Kidney tubule cell (primary cell): ENCODE results near the gene ZNF225.
"Not testable (repeated sequence)": the region's sequence is repeated elsewhere in the genome, so short reads cannot be mapped to it uniquely, and the experiment has no call there.

Experiments
- DNase-seq: peaks from one replicate; pipeline ENCODE4 v3.0.0-alpha.2; 2018; ENCODE audit warnings: low spot score

The ZNF225 gene

DNA sequence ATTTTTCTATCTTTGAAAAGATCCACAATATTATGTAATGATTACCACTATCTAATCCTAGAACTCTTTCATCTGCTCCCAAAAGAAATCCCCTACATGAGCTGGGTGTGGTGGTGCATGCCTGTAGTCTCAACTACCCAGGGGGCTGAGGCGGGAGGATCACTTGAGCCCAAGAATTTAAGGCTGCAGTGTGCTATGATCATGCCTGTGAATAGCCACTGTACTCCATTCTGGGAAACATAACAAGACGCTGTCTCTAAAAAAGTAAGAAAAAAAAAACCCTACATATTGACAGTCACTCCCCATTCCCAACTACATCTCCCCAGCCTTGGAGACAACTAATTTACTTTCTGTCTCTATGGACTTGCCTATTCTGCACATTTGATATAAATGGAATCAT lies 50.6 kb downstream of the ZNF225 start:
- no peak for DNase-seq

DNA sequence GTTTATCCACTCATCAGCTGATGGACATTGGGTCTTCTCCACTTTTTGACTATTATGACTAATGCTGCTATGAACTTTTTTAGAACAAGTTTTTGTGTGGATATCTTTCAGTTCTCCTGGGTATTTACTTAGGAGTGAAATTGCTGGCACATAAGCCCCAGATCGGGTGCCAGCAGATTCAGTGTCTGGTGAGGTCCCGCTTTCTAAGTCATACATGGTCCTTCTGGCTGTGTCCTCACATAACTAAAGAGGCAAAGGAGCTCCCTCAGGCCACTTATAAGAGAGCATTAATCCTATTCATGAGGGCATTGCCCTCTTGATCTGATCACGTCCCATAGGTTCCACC lies 51.1 kb downstream of the ZNF225 start:
- no peak for DNase-seq

DNA sequence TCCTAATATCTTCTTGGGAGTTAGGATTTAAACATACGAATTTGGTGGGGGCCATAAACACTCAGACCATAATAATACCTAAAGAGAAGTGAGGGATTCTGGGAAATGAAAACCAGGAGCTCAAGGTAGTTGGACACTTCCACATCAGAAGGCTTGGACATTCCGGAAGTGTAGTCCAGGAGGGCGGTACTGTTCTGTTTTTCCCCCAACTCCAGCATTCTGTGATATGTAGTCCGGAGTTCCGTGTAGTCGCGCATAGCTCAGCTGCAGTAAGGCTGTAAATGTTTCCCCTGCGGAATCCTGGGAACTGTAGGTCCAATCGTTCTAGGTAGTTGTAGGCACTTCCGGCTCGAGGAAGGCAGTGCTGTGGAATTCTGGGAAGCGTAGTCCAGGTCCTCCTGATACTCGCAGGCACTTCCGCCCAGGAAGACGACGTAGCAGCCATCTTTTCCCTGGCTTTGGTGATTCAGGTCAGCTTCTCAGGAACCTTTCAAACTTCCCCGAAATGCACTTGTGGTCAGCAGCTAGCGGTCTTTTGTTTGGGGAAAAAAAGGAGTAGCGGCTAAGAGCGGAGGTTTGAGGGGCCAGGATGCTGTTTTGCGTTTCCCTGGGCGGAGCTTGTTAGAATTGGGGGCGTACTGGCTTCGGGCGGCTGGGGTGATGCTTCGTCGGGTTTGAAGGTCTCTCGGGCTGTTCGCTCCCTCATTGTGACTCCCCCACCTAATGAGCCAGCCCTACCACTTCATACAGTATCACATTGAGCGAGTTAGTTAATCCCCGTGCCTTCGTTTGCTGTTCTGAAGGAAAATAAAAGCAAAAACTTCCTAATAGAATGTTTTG lies 51.7 kb downstream of the ZNF225 start, which contains the start of gene ZNF226:
Gene ZNF226, plus strand, starts transcription at position 428 of the 840 bp plus-strand sequence. CDS start 4,981 bp downstream, outside the sequence.
- DNase-seq = peak; percentile 99

GRCh38 chr19:44170660-44171059 lies 57.5 kb downstream of the ZNF225 start:
- DNase-seq = not testable (repeated sequence)

- DNase-seq = no peak
Observed at GRCh38 chr19:44176590-44176989, 63.4 kb downstream of the ZNF225 start.

DNA sequence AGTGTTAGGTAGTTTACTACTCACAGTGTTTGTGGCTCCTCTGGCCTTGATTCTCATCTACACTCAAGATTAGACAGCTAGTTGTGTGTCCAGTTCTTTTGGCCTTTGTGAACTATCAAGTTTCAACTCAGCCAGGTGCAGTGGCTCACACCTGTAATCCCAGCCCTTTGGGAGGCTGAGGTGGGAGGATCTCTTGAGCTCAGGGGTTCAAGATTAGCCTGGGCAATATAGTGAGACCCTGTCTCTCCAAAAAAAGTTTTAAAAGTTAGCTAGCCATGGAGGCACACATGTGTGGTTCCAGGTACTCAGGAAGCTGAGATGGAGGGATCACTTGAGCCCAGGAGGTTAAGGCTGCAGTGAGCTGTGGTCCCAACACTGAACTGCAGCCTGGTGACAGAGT lies 67.8 kb downstream of the ZNF225 start:
- DNase-seq = no peak

DNA sequence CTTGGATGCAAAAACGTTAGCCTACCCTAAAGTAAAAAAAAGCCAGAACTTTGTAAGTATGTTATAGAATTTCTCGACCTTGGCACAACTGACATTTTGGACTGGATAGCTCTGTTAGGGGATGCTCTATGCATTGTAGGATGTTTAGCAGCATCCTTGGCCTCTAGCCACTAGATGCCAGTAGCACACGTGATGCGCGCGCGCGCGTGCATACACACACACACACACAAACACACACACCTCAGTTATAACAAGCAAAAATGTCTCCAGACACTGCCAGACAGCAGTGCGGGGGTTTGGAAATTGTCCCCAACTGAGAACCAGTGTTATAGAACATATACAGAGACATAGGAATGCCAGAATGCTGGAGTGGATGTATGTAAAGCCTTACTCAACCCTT lies 68.9 kb downstream of the ZNF225 start:
- no peak for DNase-seq
